Measurements from ENCODE around the gene SH3BP4. TPM values are rescaled to one million over a fixed set of nuclear protein-coding genes. Genes with fewer than 3 reads are reported as not detected.

SH3BP4 gene
- total and polyA plus RNA-seq, 2 of the 8 experiments (the other 6 are each of a cell fraction or from before 2014, with no cell fraction given) = 28.3 to 35.4 TPM

DNA sequence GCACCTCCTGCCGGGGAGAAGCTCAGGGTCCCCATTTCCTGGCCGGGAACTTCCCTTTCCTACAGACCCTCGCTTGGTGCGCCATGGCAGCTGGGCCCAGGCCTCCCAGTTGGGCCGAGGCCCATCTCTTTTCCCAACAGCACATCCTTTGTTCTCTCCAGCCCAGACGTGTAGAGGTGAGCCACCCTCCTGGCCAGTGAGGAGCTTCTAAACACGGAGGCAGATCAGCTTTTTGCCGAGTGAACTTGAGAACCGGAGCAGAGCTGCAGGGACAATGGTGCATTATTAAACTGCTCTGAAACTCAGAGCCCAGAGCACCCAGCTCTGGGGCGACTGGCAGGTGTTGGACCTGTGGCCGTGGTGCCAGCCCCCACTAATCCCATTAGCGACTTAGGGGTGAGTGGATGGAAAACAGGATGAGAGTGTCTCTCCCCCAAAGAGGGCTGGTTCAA lies 25.4 kb downstream of the SH3BP4 start:
- DNase-seq (ENCODE audit: low read depth in 1 of 2, low spot score in 2 of 2) (no peak), FAIRE-seq (no peak)
- H2BK12ac ChIP-seq (ENCODE audit: low read depth, low read length) = no peak overlapping the region
- H3K56ac ChIP-seq (replicated peaks; ENCODE audit: insufficient read length, low read depth, low read length) = no peak overlapping the region
- no peak overlapping the region for H2AK5ac ChIP-seq (ENCODE audit: low read depth, low read length)
- no peak overlapping the region for H3K27ac ChIP-seq (ENCODE audit: low read depth, low read length)
- peaks cover 0 to 17% (median under 1%) of the 10 kb centered on the region in 4 experiments; a peak in 4 of 8 replicates for H3K36me3 ChIP-seq (ENCODE audit: control insufficient read depth in 2 of 4, insufficient read depth in 4 of 4, low read length in 3 of 4)
- H4K8ac ChIP-seq (ENCODE audit: extremely low read depth, insufficient read depth, low read length) = no peak overlapping the region
- no peak overlapping the region for H3K4me2 ChIP-seq (ENCODE audit: insufficient read depth in 1 of 2, low read depth in 2 of 2, low read length in 2 of 2)
- no peak overlapping the region; the same call in 1 of the 2 replicates for H2BK5ac ChIP-seq (ENCODE audit: low read depth, low read length)
- ChIA-PET CTCF (ENCODE audit: partially characterized antibody) (interaction anchor here (0.6 to 1.0 kb wide), 2 partner anchors 19 to 444 kb away, joined by 3 read pairs; no protein-coding TSS in a partner anchor), POLR2A (ENCODE audit: partially characterized antibody) (interaction anchor here (0.7 to 1.3 kb wide), 5 partner anchors 9 to 836 kb away, joined by 3 to 5 read pairs (median 4); no protein-coding TSS in a partner anchor)
- H3K14ac ChIP-seq (ENCODE audit: insufficient read length) = no peak overlapping the region
- no peak overlapping the region for H2BK120ac ChIP-seq (replicated peaks; ENCODE audit: low read depth, low read length)
- peaks cover 39% of the 10 kb centered on the region for H3K79me1 ChIP-seq (ENCODE audit: low read depth, low read length)
- no peak overlapping the region for H2BK20ac ChIP-seq (ENCODE audit: low read length)
- no peak overlapping the region for H4K91ac ChIP-seq (replicated peaks; ENCODE audit: insufficient read length, low read length)
- H3K23ac ChIP-seq (ENCODE audit: insufficient read length) = no peak overlapping the region
- no peak overlapping the region for H3K4me3 ChIP-seq (ENCODE audit: extremely low read depth in 1 of 4, insufficient read depth in 2 of 4, low read depth in 3 of 4, low read length in 4 of 4)
- H4K5ac ChIP-seq (ENCODE audit: insufficient read length, low read depth, low read length) = no peak overlapping the region
- no peak overlapping the region for H3K4ac ChIP-seq (replicated peaks; ENCODE audit: insufficient read length, low read depth, low read length)
- H2BK15ac ChIP-seq (ENCODE audit: low read length) = no peak overlapping the region
- H3K9me3 ChIP-seq (ENCODE audit: insufficient read depth in 2 of 2, low read depth in 1 of 2, low read length in 1 of 2) = peaks cover 4% of the 10 kb centered on the region in 2 experiments; a peak in 2 of 4 replicates
- no peaks in the 10 kb centered on the region for H3K27me3 ChIP-seq (replicated peaks in 1 of 4; ENCODE audit: control insufficient read depth in 3 of 4, extremely low read depth in 1 of 4, insufficient read depth in 3 of 4, low read length in 3 of 4)
- WGBS, 2 experiments (ENCODE audit: extremely low coverage in 1 of 2, insufficient coverage in 1 of 2, insufficient read length in 1 of 2, insufficient replicate concordance in 2 of 2, low coverage in 1 of 2, low lambda C conversion rate in 2 of 2, missing lambda C conversion rate in 1 of 2) = 85% methylated on average over 12 of the region's 12 CpGs; no CpG with 5 or more reads in 1 of the 2 experiments
- no peak overlapping the region; the same call in 1 of the 2 replicates for H3K18ac ChIP-seq (ENCODE audit: extremely low read depth, low read length)
- H3K4me1 ChIP-seq (replicated peaks in 1 of 4; ENCODE audit: control insufficient read depth in 3 of 4, insufficient read depth in 4 of 4, low read length in 3 of 4) = peaks cover 6 to 30% (median 23%) of the 10 kb centered on the region in 4 experiments
- peaks cover 4% of the 10 kb centered on the region; the same call in 1 of the 2 replicates for H3K23me2 ChIP-seq (ENCODE audit: low read depth, low read length)
- H3K9ac ChIP-seq (replicated peaks in 1 of 4; ENCODE audit: extremely low read depth in 1 of 4, low read depth in 3 of 4, low read length in 3 of 4) = no peak overlapping the region
- peaks cover 3 to 14% of the 10 kb centered on the region in 2 experiments for H4K20me1 ChIP-seq (replicated peaks in 1 of 2; ENCODE audit: control insufficient read depth in 1 of 2, insufficient read depth in 2 of 2, low read length in 2 of 2)
- peaks cover 22 to 97% of the 10 kb centered on the region in 2 experiments for H3K79me2 ChIP-seq (ENCODE audit: control insufficient read depth in 1 of 2, insufficient read depth in 2 of 2, low read length in 2 of 2)
- no peak overlapping the region for H2AFZ ChIP-seq (ENCODE audit: low read length)
- no peak for TF ChIP-seq POLR2AphosphoS5 (IDR thresholded peaks at IDR 0.05; ENCODE audit: low read depth, low read length)
- no peak for TF ChIP-seq SIX5 (IDR thresholded peaks at IDR 0.05; ENCODE audit: low read depth, low read length)
- no peak for TF ChIP-seq SAP30 (IDR thresholded peaks at IDR 0.05; ENCODE audit: insufficient read depth, insufficient replicate concordance, low read length)
- no peak for TF ChIP-seq POU5F1 (IDR thresholded peaks at IDR 0.05; ENCODE audit: low read depth, low read length)
- no peak for TF ChIP-seq TEAD4 (IDR thresholded peaks at IDR 0.05; ENCODE audit: low read depth, low read length)
- TF ChIP-seq GABPA (IDR thresholded peaks at IDR 0.05; ENCODE audit: borderline replicate concordance, insufficient read depth, low read length) = no peak
- TF ChIP-seq SP2 (IDR thresholded peaks at IDR 0.05; ENCODE audit: low read length) = no peak
- no peak for TF ChIP-seq JUN (IDR thresholded peaks at IDR 0.05; ENCODE audit: low read depth, low read length)
- TF ChIP-seq PHF8 (conservative IDR thresholded peaks at IDR 0.05; ENCODE audit: low read depth, low read length) = no peak
- TF ChIP-seq, protein P1, sequence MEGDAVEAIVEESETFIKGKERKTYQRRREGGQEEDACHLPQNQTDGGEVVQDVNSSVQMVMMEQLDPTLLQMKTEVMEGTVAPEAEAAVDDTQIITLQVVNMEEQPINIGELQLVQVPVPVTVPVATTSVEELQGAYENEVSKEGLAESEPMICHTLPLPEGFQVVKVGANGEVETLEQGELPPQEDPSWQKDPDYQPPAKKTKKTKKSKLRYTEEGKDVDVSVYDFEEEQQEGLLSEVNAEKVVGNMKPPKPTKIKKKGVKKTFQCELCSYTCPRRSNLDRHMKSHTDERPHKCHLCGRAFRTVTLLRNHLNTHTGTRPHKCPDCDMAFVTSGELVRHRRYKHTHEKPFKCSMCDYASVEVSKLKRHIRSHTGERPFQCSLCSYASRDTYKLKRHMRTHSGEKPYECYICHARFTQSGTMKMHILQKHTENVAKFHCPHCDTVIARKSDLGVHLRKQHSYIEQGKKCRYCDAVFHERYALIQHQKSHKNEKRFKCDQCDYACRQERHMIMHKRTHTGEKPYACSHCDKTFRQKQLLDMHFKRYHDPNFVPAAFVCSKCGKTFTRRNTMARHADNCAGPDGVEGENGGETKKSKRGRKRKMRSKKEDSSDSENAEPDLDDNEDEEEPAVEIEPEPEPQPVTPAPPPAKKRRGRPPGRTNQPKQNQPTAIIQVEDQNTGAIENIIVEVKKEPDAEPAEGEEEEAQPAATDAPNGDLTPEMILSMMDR (IDR thresholded peaks at IDR 0.05; ENCODE audit: control extremely low read depth in 1 of 3, insufficient read depth in 1 of 3, low read depth in 1 of 3, low read length in 3 of 3) = no peak
